Activated naive CD8-positive, alpha-beta T cell (primary cell): ENCODE results near the gene SLC16A13.
"Not testable (repeated sequence)": the region's sequence is repeated elsewhere in the genome, so short reads cannot be mapped to it uniquely, and the experiment has no call there.

ENCODE experiments used
- H3K27ac Mint-ChIP-seq: one replicate; pipeline ENCODE4 v1.8.0; 2021; ENCODE audit warnings: mixed read lengths
- H3K27me3 Mint-ChIP-seq: one replicate; pipeline ENCODE4 v1.8.0; 2021; ENCODE audit warnings: mixed read lengths
- H3K36me3 Mint-ChIP-seq: one replicate; pipeline ENCODE4 v1.8.0; 2021; ENCODE audit warnings: mixed read lengths
- H3K4me1 Mint-ChIP-seq: one replicate; pipeline ENCODE4 v1.8.0; 2021; ENCODE audit warnings: low read depth, mixed read lengths
- H3K4me3 Mint-ChIP-seq: one replicate; pipeline ENCODE4 v1.8.0; 2021; ENCODE audit warnings: mild to moderate bottlenecking, mixed read lengths
- H3K9me3 Mint-ChIP-seq: one replicate; pipeline ENCODE4 v1.8.0; 2021; ENCODE audit warnings: low read depth, mixed read lengths

SLC16A13 gene, protein sequence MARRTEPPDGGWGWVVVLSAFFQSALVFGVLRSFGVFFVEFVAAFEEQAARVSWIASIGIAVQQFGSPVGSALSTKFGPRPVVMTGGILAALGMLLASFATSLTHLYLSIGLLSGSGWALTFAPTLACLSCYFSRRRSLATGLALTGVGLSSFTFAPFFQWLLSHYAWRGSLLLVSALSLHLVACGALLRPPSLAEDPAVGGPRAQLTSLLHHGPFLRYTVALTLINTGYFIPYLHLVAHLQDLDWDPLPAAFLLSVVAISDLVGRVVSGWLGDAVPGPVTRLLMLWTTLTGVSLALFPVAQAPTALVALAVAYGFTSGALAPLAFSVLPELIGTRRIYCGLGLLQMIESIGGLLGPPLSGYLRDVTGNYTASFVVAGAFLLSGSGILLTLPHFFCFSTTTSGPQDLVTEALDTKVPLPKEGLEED

GRCh38 chr17:7035591-7036368, at the start of gene SLC16A13:
Gene SLC16A13 (plus strand): TSS chr17:7036015. CDS start chr17:7036383, 368 bp downstream.
- H3K9me3 Mint-ChIP-seq, result no peaks in the 10 kb centered on the region
- peaks cover 49% of the 10 kb centered on the region for H3K4me1 Mint-ChIP-seq
- H3K36me3 Mint-ChIP-seq, result peaks cover 3% of the 10 kb centered on the region
- no peaks in the 10 kb centered on the region for H3K27me3 Mint-ChIP-seq
- H3K27ac Mint-ChIP-seq, result peak within 1 kb of the TSS; percentile 96
- peak within 1 kb of the TSS; percentile 94 for H3K4me3 Mint-ChIP-seq

DNA sequence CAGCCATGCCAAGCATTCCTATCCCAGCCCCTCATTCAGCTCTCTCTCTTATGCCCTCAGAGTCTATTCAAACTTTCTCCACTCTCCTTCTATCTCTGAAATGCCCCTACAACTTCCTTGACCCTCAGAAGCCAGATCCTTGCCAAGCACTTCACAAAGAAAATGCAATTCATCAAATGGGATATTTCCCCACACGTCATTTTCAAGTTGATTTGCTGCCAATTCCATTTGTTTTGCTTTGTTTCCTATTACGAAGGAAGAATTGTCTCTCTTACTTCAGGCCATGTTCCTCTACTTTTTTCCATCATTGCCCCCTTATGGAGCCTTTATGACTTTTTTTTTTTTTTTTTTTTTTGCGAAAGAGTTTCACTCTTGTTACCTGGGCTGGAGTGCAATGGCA, 49.1 kb upstream of the SLC16A13 start:
- H3K36me3 Mint-ChIP-seq, result no peaks in the 10 kb centered on the region
- no peaks in the 10 kb centered on the region for H3K9me3 Mint-ChIP-seq
- no peaks in the 10 kb centered on the region for H3K27me3 Mint-ChIP-seq
- peaks cover 4% of the 10 kb centered on the region for H3K4me1 Mint-ChIP-seq
- H3K27ac Mint-ChIP-seq, result no peak overlapping the region
- H3K4me3 Mint-ChIP-seq, result no peak overlapping the region

DNA sequence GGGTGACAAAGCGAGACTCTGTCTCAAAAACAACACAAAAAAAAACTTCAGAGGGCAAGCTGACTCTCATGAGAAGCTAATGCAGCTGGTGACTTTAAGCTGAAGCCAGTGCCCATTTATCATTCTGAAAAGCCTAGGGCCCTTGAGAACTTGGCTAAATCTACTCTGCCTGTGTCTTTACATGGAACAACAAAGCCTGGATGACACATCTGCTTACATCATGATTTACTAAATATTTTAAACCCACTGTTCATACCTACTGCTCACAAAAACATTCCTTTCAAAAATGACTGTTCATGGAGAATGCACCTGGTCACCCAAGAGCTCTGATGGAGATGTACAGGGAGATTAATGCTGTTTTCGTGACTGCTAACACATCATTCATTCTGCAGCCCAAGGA, 46.0 kb upstream of the SLC16A13 start:
- H3K9me3 Mint-ChIP-seq, result no peaks in the 10 kb centered on the region

GRCh38 chr17:6993613-6994056, 42.2 kb upstream of the SLC16A13 start:
- H3K27me3 Mint-ChIP-seq, H3K9me3 Mint-ChIP-seq, H3K4me3 Mint-ChIP-seq, H3K36me3 Mint-ChIP-seq, H3K4me1 Mint-ChIP-seq: not testable (repeated sequence)
- H3K27ac Mint-ChIP-seq, result peak overlapping the region; percentile 13

More for the DNA sequence above, 46.0 kb upstream of the SLC16A13 start:
- H3K27me3 Mint-ChIP-seq, result no peaks in the 10 kb centered on the region
- H3K27ac Mint-ChIP-seq, result no peak overlapping the region
- no peaks in the 10 kb centered on the region for H3K36me3 Mint-ChIP-seq
- no peak overlapping the region for H3K4me3 Mint-ChIP-seq
- peaks cover under 1% of the 10 kb centered on the region for H3K4me1 Mint-ChIP-seq

- Mint-ChIP-seq H3K36me3 (peaks cover 7% of the 10 kb centered on the region), H3K27ac (peak overlapping the region; percentile 13), H3K27me3 (no peaks in the 10 kb centered on the region), H3K4me3 (no peak overlapping the region), H3K9me3 (no peaks in the 10 kb centered on the region), H3K4me1 (peaks cover 5% of the 10 kb centered on the region)
Observed at GRCh38 chr17:6994118-6994598, 41.7 kb upstream of the SLC16A13 start.

GRCh38 chr17:6994666-6995256, 41.1 kb upstream of the SLC16A13 start:
- Mint-ChIP-seq H3K27me3 (no peaks in the 10 kb centered on the region), H3K9me3 (no peaks in the 10 kb centered on the region), H3K4me1 (peaks cover 5% of the 10 kb centered on the region), H3K4me3 (no peak overlapping the region), H3K36me3 (peaks cover 12% of the 10 kb centered on the region), H3K27ac (no peak overlapping the region)

DNA sequence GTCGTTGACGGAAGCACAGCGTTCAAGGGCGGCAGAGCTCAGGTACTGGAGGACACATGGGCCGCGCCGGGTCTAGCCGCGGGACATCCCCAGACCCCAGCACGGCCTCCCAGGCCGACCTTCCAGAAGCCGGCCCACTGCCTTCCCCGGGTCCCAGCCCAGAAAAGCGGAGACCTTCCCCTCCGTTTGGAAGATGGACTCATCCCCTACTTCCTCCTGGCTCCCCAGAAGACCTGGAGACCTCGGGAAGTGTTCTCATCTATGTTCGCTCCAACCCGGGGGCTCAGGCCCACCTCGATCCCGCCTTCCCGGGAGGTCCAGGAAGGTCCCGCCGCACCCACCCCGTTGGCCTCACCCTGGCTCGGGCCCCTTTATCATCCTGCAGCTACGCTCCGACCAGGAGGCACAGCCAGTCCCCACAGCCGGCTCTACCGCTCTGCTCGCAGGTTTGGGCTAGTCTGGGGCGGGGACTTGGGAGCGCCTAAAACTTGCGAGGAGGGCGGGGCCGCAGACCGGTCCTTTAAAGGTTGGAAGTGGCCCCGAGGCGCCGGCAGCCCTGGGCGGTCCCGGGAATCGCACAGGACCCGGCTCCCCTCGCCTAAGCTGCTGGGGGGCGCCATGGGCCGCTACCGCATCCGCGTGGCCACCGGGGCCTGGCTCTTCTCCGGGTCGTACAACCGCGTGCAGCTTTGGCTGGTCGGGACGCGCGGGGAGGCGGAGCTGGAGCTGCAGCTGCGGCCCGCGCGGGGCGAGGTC, 40.1 kb upstream of the SLC16A13 start, which contains the start of gene ALOX12:
Gene ALOX12 (plus strand): TSS at position 550 of the 756 bp plus-strand sequence. CDS start 69 bp downstream, at position 619.
- Mint-ChIP-seq H3K36me3 (peaks cover 13% of the 10 kb centered on the region), H3K4me1 (peaks cover 5% of the 10 kb centered on the region), H3K4me3 (no peak within 1 kb of the TSS), H3K27me3 (no peaks in the 10 kb centered on the region), H3K27ac (no peak within 1 kb of the TSS), H3K9me3 (no peaks in the 10 kb centered on the region)

- Mint-ChIP-seq H3K9me3 (no peaks in the 10 kb centered on the region), H3K27me3 (no peaks in the 10 kb centered on the region), H3K4me1 (peaks cover 5% of the 10 kb centered on the region), H3K4me3 (no peak overlapping the region), H3K36me3 (peaks cover 13% of the 10 kb centered on the region), H3K27ac (no peak overlapping the region)
Observed at GRCh38 chr17:6996256-6997011, 39.4 kb upstream of the SLC16A13 start.

GRCh38 chr17:6997171-6997570, 38.6 kb upstream of the SLC16A13 start:
- H3K4me3 Mint-ChIP-seq, result no peak overlapping the region
- H3K27me3 Mint-ChIP-seq, result no peaks in the 10 kb centered on the region
- no peaks in the 10 kb centered on the region for H3K9me3 Mint-ChIP-seq
- no peak overlapping the region for H3K27ac Mint-ChIP-seq
- peaks cover 9% of the 10 kb centered on the region for H3K4me1 Mint-ChIP-seq
- peaks cover 18% of the 10 kb centered on the region for H3K36me3 Mint-ChIP-seq

DNA sequence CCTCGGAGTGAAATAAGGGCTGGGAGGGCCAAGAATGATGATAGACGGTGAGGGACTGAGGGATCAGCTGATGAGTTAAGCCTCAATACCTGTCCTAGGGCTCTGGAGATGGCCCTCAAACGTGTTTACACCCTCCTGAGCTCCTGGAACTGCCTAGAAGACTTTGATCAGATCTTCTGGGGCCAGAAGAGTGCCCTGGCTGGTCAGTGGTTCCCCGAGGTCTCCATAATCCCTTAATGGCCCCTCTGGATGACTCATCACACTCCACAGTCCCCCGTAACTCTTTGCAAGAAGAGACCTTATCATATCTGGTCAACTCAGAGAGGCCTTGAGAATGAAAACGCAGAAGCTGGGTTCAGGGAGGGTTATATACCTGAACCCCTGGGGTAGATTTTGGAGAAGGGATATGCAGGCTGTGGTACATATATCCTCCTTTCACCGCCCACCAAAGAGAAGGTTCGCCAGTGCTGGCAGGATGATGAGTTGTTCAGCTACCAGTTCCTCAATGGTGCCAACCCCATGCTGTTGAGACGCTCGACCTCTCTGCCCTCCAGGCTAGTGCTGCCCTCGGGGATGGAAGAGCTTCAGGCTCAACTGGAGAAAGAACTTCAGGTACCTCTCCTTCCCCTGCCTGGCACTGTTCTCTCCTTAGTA, 36.8 kb upstream of the SLC16A13 start:
- Mint-ChIP-seq H3K27ac (no peak overlapping the region), H3K36me3 (peaks cover 21% of the 10 kb centered on the region), H3K4me1 (peaks cover 9% of the 10 kb centered on the region), H3K4me3 (no peak overlapping the region), H3K9me3 (no peaks in the 10 kb centered on the region), H3K27me3 (no peaks in the 10 kb centered on the region)

- Mint-ChIP-seq H3K27ac (no peak overlapping the region), H3K4me1 (peaks cover 14% of the 10 kb centered on the region), H3K36me3 (peaks cover 21% of the 10 kb centered on the region), H3K4me3 (no peak overlapping the region), H3K9me3 (no peaks in the 10 kb centered on the region), H3K27me3 (no peaks in the 10 kb centered on the region)
Observed at GRCh38 chr17:7001318-7001961, 34.4 kb upstream of the SLC16A13 start.

DNA sequence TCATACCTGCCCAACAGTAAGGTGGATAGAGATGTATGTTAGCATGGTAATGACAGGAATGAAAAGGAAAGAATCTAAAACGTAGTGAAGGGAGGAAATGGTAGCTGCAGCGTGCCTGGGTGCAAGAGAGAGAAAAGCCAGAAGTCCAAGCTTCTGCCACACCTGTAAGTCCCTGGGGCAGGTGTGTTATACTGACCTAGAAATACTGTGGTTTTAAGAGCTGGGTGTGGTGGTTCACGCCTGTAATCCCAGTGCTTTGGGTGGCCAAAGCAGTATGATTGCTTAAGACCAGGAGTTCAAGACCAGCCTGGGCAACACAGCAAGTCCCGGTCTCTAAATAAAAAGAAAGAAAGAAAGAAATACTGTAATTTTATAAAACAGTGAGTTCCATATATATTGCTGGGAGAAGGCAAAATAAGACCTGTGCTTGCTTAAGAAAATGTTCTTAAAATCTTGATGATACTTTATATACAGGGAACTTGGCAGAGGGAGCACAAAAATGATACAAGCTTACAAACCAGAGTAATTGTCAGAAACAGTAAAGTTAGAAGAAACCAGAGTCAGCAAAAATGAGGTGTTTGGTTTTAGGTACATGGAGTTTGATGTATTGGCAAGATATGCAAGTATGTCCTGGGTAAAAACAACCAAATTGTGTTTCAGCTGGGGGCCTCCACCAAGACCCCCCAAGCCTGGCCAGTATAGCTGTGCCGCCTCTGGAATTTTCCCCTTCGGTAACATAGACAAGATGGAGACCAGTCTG, 33.3 kb upstream of the SLC16A13 start:
- H3K36me3 Mint-ChIP-seq, result peaks cover 18% of the 10 kb centered on the region
- no peak overlapping the region for H3K27ac Mint-ChIP-seq
- no peaks in the 10 kb centered on the region for H3K27me3 Mint-ChIP-seq
- H3K4me1 Mint-ChIP-seq, result peaks cover 16% of the 10 kb centered on the region
- no peak overlapping the region for H3K4me3 Mint-ChIP-seq
- no peaks in the 10 kb centered on the region for H3K9me3 Mint-ChIP-seq
